ENCODE results near the gene PALD1. TPM values are rescaled to one million over a fixed set of nuclear protein-coding genes. Genes with fewer than 3 reads are reported as not detected.

Gene PALD1
- total RNA-seq, 1 experiment from 2014 or later, result 33.1 TPM

- BruUV-seq (replicated peaks), result no TSS peak
- ChIA-PET POLR2A (no interaction called here), CTCF (no interaction called here), RAD21 (ENCODE audit: low non-redundant PET in 1 of 2, low total read pairs in 2 of 2, uncharacterized antibody in 2 of 2, unreplicated experiment in 2 of 2) (interaction anchor here in 1 of 2 experiments (1.1 kb wide), 1 partner anchor 14 kb away, joined by 3 read pairs; no protein-coding TSS in a partner anchor)
- no peak overlapping the region for H3K9ac ChIP-seq (ENCODE audit: low read length)
- no peaks in the 10 kb centered on the region for H4K20me1 ChIP-seq (ENCODE audit: insufficient read depth)
- no peaks in the 10 kb centered on the region for H3K27me3 ChIP-seq (ENCODE audit: insufficient read depth, low read length)
- H3K9me3 ChIP-seq (ENCODE audit: control insufficient read depth in 1 of 2, insufficient read depth in 1 of 2, low read depth in 1 of 2, low read length in 2 of 2), result no peaks in the 10 kb centered on the region
- no peaks in the 10 kb centered on the region for H3K36me3 ChIP-seq (ENCODE audit: control insufficient read depth in 1 of 2, insufficient read depth in 2 of 2, low read length in 2 of 2)
- TF ChIP-seq CBX3 (IDR thresholded peaks at IDR 0.05; ENCODE audit: low read depth) (no peak), ELF1 (IDR thresholded peaks at IDR 0.05; ENCODE audit: borderline replicate concordance, low read depth) (no peak), ZBTB33 (IDR thresholded peaks at IDR 0.05; ENCODE audit: extremely low read depth, insufficient replicate concordance, low read length) (no peak), YY1 (IDR thresholded peaks at IDR 0.05; ENCODE audit: extremely low read depth, insufficient replicate concordance, low read depth, low read length) (no peak), SIN3A (IDR thresholded peaks at IDR 0.05; ENCODE audit: low read depth) (no peak), MAX (IDR thresholded peaks at IDR 0.05) (no peak)
- DNase-seq (ENCODE audit: low read depth, low spot score), result no peak
- H3K4me2 ChIP-seq (ENCODE audit: low read length), result no peak overlapping the region
- H3K4me1 ChIP-seq (ENCODE audit: control insufficient read depth in 1 of 2, insufficient read depth in 2 of 2, low read length in 2 of 2), result peaks cover 43 to 86% of the 10 kb centered on the region in 2 experiments
- ATAC-seq, result no peak
- no peaks in the 10 kb centered on the region for H3K79me2 ChIP-seq (ENCODE audit: insufficient read depth, low read length)
- H3K9me2 ChIP-seq (ENCODE audit: insufficient read depth), result no peaks in the 10 kb centered on the region
- no peak overlapping the region; the same call in 1 of the 2 replicates for H3K27ac ChIP-seq (ENCODE audit: low read depth, low read length)
- intact Hi-C loops (cut with micrococcal nuclease), result no loop called here
- H2AFZ ChIP-seq (ENCODE audit: low read depth, low read length, poor library complexity, severe bottlenecking), result no peak overlapping the region
- no peak overlapping the region for H3K4me3 ChIP-seq (replicated peaks in 1 of 2; ENCODE audit: low read depth in 1 of 2, low read length in 2 of 2)
Measured at GRCh38 chr10:70592186-70592735, 113.7 kb downstream of the PALD1 start.

Measured in HCT116 (cell line).